GM06990 (cell line): ENCODE data around the gene MYT1.

Source experiments
- DNase-seq: peaks from one replicate; pipeline ENCODE4 v3.0.0-alpha.2; 2011; ENCODE audit not compliant: insufficient read length; ENCODE audit errors: extremely low read depth
- H3K27me3 ChIP-seq: replicated peaks from 2 replicates; pipeline ENCODE4 v1.6.0; 2011; ENCODE audit warnings: low read length; ENCODE audit not compliant: control insufficient read depth, insufficient read depth
- H3K36me3 ChIP-seq: 2 replicates; pipeline ENCODE4 v1.5.1; 2011; ENCODE audit warnings: low read length; ENCODE audit not compliant: control insufficient read depth, insufficient read depth
- H3K4me3 ChIP-seq: replicated peaks from 2 replicates; pipeline ENCODE4 v1.5.1; 2011; ENCODE audit warnings: low read depth, mild to moderate bottlenecking, control low read depth, low read length
- TF ChIP-seq, protein P1 (sequence below): IDR thresholded peaks from 2 replicates; pipeline ENCODE4 v1.5.1; 2011; ENCODE audit warnings: low read length, control low read depth, mild to moderate bottlenecking, inconsistent platforms; ENCODE audit not compliant: insufficient read depth, poor library complexity, severe bottlenecking

Gene MYT1

DNA sequence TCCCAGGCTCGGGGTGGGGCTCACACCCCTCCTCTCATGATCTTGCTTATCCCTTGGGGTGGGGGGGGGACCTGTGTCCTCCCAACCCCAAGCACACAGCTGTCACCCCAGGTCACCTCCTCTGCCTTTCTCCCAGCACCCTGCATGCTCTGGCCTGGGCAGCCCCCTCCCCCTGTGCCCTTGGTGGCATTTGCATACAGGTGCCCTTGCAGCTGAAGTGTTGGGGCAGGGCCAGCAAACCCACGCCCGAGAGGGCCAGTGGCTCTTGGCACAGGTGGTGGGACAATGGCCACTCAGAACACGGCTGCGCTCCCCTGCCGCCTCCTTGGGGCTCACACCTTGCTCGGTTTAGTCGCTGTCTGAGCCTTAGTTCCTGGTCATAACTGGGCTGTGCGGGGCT, 11.3 kb upstream of the MYT1 start:
- TF ChIP-seq, protein P1, sequence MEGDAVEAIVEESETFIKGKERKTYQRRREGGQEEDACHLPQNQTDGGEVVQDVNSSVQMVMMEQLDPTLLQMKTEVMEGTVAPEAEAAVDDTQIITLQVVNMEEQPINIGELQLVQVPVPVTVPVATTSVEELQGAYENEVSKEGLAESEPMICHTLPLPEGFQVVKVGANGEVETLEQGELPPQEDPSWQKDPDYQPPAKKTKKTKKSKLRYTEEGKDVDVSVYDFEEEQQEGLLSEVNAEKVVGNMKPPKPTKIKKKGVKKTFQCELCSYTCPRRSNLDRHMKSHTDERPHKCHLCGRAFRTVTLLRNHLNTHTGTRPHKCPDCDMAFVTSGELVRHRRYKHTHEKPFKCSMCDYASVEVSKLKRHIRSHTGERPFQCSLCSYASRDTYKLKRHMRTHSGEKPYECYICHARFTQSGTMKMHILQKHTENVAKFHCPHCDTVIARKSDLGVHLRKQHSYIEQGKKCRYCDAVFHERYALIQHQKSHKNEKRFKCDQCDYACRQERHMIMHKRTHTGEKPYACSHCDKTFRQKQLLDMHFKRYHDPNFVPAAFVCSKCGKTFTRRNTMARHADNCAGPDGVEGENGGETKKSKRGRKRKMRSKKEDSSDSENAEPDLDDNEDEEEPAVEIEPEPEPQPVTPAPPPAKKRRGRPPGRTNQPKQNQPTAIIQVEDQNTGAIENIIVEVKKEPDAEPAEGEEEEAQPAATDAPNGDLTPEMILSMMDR = no peak
- no peak for DNase-seq
- Histone ChIP-seq H3K36me3 (no peaks in the 10 kb centered on the region), H3K4me3 (no peak overlapping the region), H3K27me3 (no peaks in the 10 kb centered on the region; the same call in 1 of the 2 replicates)

GRCh38 chr20:64153410-64153809, 10.8 kb upstream of the MYT1 start:
- no peaks in the 10 kb centered on the region for H3K36me3 ChIP-seq
- no peak for DNase-seq
- TF ChIP-seq, protein P1 = no peak
- H3K4me3 ChIP-seq = no peak overlapping the region
- H3K27me3 ChIP-seq = no peaks in the 10 kb centered on the region; the same call in 1 of the 2 replicates

DNA sequence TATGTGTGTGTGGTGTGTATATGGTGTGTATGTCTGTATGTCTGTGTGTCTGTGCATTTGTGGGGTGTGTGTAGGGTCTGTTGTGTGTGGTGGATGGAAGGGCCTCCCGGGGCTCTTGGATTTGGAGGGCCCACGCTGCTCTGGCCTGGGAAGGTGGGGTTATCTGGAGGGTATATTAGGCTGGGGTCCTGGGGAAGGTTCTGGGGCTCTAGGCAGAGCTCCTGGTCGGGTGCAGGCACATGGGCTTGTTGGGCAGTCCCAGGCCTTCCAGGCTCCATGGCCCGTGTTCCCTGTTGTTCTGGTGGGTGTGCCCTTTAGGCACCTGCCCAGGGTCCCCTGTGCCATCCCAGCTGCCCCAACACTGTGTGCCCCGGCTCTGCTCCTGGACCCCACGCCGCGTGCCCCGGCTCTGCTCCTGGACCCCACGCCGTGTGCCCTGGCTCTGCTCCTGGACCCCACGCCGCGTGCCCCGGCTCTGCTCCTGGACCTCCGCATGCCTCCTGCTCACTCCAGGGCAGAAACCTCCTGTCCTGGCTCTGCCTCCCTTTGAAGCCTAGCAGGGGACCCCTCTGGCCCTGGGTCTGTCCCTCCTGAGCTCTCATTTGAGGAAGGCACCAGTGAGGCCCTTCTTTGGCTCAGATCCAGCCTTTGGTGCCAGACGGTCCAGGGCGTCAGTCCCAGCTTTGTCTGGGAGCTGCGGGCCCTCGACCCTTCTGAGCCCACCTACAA, 10.2 kb upstream of the MYT1 start:
- TF ChIP-seq, protein P1 = no peak
- Histone ChIP-seq H3K36me3 (no peaks in the 10 kb centered on the region), H3K27me3 (no peaks in the 10 kb centered on the region; the same call in 1 of the 2 replicates), H3K4me3 (no peak overlapping the region)
- no peak for DNase-seq

DNA sequence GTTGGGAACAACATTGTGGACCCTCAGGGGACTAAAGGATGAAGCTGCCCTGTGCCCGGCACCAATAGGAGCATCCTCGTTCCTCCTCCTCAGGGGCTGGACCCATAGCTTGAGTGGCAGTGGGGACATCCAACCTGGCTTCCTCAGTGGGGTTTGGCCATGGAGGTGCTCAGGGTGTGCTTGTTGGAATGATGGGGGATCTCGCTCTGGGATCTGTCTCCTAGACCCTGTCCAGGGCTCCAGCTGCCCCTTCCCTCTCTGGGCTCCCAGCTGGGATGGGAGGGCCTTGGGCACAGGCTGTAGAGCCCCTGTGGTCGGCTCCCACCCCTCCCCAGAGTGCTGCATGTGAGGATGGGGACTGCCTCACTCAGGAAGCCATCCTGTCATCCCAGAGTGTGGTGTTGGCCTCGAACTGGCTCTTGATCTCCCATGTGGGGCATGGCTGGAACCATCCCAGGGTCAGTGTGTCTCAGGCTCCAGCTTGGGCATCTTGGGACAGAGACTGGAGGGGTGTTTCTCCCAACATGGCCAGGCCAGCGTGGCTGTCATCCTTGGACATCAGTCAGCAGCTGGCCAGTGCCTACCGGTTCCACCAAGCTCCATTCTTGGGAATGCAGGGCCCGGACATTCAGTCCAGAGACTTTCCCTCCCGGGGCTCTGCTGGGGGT, 9.5 kb upstream of the MYT1 start:
- Histone ChIP-seq H3K36me3 (no peaks in the 10 kb centered on the region), H3K4me3 (no peak overlapping the region), H3K27me3 (no peaks in the 10 kb centered on the region; the same call in 1 of the 2 replicates)
- TF ChIP-seq, protein P1 = no peak
- no peak for DNase-seq

- DNase-seq = no peak
- TF ChIP-seq, protein P1 = no peak
- no peaks in the 10 kb centered on the region; the same call in 1 of the 2 replicates for H3K27me3 ChIP-seq
- H3K4me3 ChIP-seq = no peak overlapping the region
- H3K36me3 ChIP-seq = no peaks in the 10 kb centered on the region
Measured at GRCh38 chr20:64155258-64156135, 8.8 kb upstream of the MYT1 start.
